ENCODE data around the gene SHBG. TPM values are rescaled to one million over a fixed set of nuclear protein-coding genes. Genes with fewer than 3 reads are reported as not detected.
"Not testable (repeated sequence)": the region's sequence is repeated elsewhere in the genome, so short reads cannot be mapped to it uniquely, and the experiment has no call there.

Gene SHBG
- polyA plus RNA-seq, 2 donors, result 0.14 TPM; not detected in 1

DNA sequence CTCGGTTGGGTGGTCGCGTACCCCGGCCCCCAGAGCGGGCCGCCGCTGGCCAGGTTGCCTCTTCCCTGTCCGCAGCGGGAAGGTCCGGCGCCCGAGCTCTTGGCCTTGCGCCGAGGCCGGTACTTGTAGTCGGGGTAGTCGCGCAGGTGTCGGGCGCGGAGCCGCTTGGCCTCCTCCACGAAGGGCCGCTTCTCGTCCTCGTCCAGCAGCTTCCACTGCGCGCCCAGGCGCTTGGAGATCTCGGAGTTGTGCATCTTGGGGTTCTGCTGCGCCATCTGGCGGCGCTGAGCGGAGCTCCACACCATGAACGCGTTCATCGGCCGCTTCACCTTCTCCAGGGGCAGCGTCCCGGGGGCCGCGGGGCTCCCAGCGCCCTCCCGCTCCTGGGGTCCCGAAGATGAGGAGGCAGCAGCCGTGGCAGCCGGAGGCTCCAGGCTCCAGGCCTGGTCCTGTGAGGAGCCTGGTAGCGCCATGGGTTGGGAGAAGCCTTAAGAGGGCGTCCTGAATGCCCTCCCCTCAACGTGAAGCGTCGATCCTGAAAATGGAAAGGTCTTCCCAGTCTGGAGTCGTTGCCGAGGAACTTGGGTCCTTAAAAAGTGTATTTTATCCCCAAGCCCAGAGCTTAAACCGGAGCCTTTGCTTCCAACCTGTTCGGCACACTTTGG is 40.6 kb upstream of the SHBG start:
- H3K9me3 ChIP-seq (ENCODE audit: control insufficient read depth in 2 of 2, insufficient read depth in 1 of 2, low read depth in 1 of 2, low read length in 1 of 2), result no peaks in the 10 kb centered on the region
- peaks cover 2 to 5% of the 10 kb centered on the region in 2 donors for H3K4me1 ChIP-seq (ENCODE audit: control insufficient read depth in 2 of 2, insufficient read depth in 2 of 2, low read length in 1 of 2)
- H3K36me3 ChIP-seq (ENCODE audit: control insufficient read depth in 2 of 2, insufficient read depth in 2 of 2, low read length in 1 of 2), result peaks cover 12 to 26% of the 10 kb centered on the region in 2 donors
- no peaks in the 10 kb centered on the region for H3K27me3 ChIP-seq (ENCODE audit: control insufficient read depth in 1 of 2, insufficient read depth in 2 of 2, low read length in 2 of 2)
- H3K4me3 ChIP-seq (ENCODE audit: low read depth in 1 of 2, low read length in 2 of 2), result peak overlapping the region; percentile 61 to 72
- H3K27ac ChIP-seq (ENCODE audit: low read depth in 2 of 2, low read length in 1 of 2), result peak overlapping the region; percentile 85 to 97
- 16% methylated on average over 56 of the region's 56 CpGs for WGBS, 2 donors

- peak within 1 kb of the TSS; percentile 61 to 72 for H3K4me3 ChIP-seq (ENCODE audit: low read depth in 1 of 2, low read length in 2 of 2)
- H3K27me3 ChIP-seq (ENCODE audit: control insufficient read depth in 1 of 2, insufficient read depth in 2 of 2, low read length in 2 of 2), result no peaks in the 10 kb centered on the region
- no peaks in the 10 kb centered on the region for H3K9me3 ChIP-seq (ENCODE audit: control insufficient read depth in 2 of 2, insufficient read depth in 1 of 2, low read depth in 1 of 2, low read length in 1 of 2)
- H3K4me1 ChIP-seq (ENCODE audit: control insufficient read depth in 2 of 2, insufficient read depth in 2 of 2, low read length in 1 of 2), result peaks cover 2% of the 10 kb centered on the region in 2 donors
- 39 to 53% methylated on average over 24 of the region's 24 CpGs for WGBS, 2 donors
- peaks cover 12 to 30% of the 10 kb centered on the region in 2 donors for H3K36me3 ChIP-seq (ENCODE audit: control insufficient read depth in 2 of 2, insufficient read depth in 2 of 2, low read length in 1 of 2)
- peak within 1 kb of the TSS; percentile 85 to 97 for H3K27ac ChIP-seq (ENCODE audit: low read depth in 2 of 2, low read length in 1 of 2)
Observed at GRCh38 chr17:7589891-7590691, 39.8 kb upstream of the SHBG start, which contains the start of gene SOX15. TSS of gene SOX15 (minus strand) at chr17:7590094. CDS start at chr17:7589676, 418 bp downstream.

DNA sequence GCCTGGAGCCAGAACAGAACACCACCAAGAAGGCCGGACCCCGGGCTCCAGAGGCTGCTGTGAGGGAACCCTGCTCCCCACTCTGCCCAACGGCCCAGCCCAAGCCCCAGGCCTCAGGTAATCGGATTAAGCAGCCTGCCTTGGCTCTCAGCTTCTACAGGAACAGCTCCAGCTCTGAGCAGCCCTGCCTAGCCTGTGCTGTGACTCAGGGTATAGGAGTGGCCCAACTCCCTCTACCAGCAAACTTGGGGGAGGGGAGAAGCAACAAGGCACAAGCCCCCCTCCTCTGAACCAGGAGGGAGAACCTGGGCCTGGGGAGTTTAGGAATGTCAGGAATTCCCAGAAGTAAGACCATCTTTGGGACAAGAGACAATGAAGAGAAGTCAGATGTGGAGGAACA is 39.2 kb upstream of the SHBG start:
- Histone ChIP-seq H3K27me3 (ENCODE audit: control insufficient read depth in 1 of 2, insufficient read depth in 2 of 2, low read length in 2 of 2) (no peaks in the 10 kb centered on the region), H3K4me1 (ENCODE audit: control insufficient read depth in 2 of 2, insufficient read depth in 2 of 2, low read length in 1 of 2) (peaks cover 2% of the 10 kb centered on the region in 2 donors), H3K9me3 (ENCODE audit: control insufficient read depth in 2 of 2, insufficient read depth in 1 of 2, low read depth in 1 of 2, low read length in 1 of 2) (no peaks in the 10 kb centered on the region), H3K27ac (ENCODE audit: low read depth in 2 of 2, low read length in 1 of 2) (peak overlapping the region; percentile 85 to 93), H3K4me3 (ENCODE audit: low read depth in 1 of 2, low read length in 2 of 2) (no peak overlapping the region), H3K36me3 (ENCODE audit: control insufficient read depth in 2 of 2, insufficient read depth in 2 of 2, low read length in 1 of 2) (peaks cover 12 to 34% of the 10 kb centered on the region in 2 donors)
- 46 to 57% methylated on average over 4 of the region's 4 CpGs for WGBS, 2 donors

DNA sequence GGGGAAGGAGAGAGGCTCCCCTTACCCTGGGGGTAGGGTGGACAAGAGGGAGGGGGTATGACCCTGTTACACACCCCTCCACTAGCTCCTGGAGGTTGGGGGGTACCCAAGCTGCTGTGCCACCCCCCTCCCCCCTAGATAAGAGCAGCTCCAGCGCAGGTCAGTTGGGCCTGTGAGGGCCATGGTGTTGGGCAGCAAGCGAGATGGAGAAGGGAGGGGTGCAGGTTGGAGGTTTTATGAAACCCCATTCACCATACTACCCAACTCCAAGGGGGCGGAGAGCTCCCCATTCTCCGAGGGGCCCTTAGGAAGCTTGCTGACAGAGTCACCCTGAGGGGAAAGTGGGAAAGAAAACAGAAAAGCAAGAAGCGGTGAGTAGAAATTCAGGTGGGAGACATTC is 38.3 kb upstream of the SHBG start:
- H3K27me3 ChIP-seq (ENCODE audit: control insufficient read depth in 1 of 2, insufficient read depth in 2 of 2, low read length in 2 of 2), result no peaks in the 10 kb centered on the region
- H3K4me3 ChIP-seq (ENCODE audit: low read depth in 1 of 2, low read length in 2 of 2), result no peak overlapping the region
- WGBS, 2 donors, result 88 to 92% methylated on average over 5 of the region's 5 CpGs
- H3K36me3 ChIP-seq (ENCODE audit: control insufficient read depth in 2 of 2, insufficient read depth in 2 of 2, low read length in 1 of 2), result peaks cover 12 to 33% of the 10 kb centered on the region in 2 donors
- H3K9me3 ChIP-seq (ENCODE audit: control insufficient read depth in 2 of 2, insufficient read depth in 1 of 2, low read depth in 1 of 2, low read length in 1 of 2), result no peaks in the 10 kb centered on the region
- H3K4me1 ChIP-seq (ENCODE audit: control insufficient read depth in 2 of 2, insufficient read depth in 2 of 2, low read length in 1 of 2), result peaks cover 0 to 2% of the 10 kb centered on the region in 2 donors
- H3K27ac ChIP-seq (ENCODE audit: low read depth in 2 of 2, low read length in 1 of 2), result peak overlapping the region; percentile 85 to 93

DNA sequence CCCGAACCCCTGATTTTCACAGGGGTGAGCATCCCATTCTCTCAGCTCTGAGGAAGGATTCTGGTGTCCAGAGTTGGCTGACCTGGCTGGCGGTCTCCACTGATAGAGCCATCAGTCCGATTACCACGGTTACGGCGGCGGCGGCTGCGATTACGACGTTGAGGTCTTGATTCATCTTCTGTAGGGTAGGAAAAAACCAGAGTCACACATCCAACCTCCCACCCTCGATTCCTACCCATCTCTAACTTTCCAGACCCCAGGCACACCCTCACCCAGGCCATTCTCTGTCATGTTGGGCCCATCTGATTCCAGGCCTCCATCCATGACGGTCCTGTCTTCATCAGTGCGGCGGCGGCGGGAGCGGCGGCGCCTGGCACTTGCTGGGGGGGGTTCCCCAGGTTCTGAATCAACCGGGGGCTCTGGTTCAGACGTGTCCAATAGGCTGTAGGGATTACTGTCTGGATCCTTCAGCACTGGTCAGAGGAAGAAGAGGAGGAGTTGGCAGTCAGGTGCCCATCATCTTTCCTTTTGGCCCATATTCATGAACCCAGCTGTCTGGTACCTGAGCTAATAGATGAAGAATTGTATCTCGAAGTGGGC is 37.4 kb upstream of the SHBG start:
- 90 to 91% methylated on average over 23 of the region's 23 CpGs for WGBS, 2 donors
- no peak overlapping the region for H3K4me3 ChIP-seq (ENCODE audit: low read depth in 1 of 2, low read length in 2 of 2)
- H3K27ac ChIP-seq (ENCODE audit: low read depth in 2 of 2, low read length in 1 of 2), result no peak overlapping the region
- H3K9me3 ChIP-seq (ENCODE audit: control insufficient read depth in 2 of 2, insufficient read depth in 1 of 2, low read depth in 1 of 2, low read length in 1 of 2), result no peaks in the 10 kb centered on the region
- H3K36me3 ChIP-seq (ENCODE audit: control insufficient read depth in 2 of 2, insufficient read depth in 2 of 2, low read length in 1 of 2), result peaks cover 12 to 33% of the 10 kb centered on the region in 2 donors
- no peaks in the 10 kb centered on the region for H3K4me1 ChIP-seq (ENCODE audit: control insufficient read depth in 2 of 2, insufficient read depth in 2 of 2, low read length in 1 of 2)
- no peaks in the 10 kb centered on the region for H3K27me3 ChIP-seq (ENCODE audit: control insufficient read depth in 1 of 2, insufficient read depth in 2 of 2, low read length in 2 of 2)

GRCh38 chr17:7593296-7593695 is 36.6 kb upstream of the SHBG start:
- H3K4me3 ChIP-seq (ENCODE audit: low read depth in 1 of 2, low read length in 2 of 2), result no peak overlapping the region
- 83 to 91% methylated on average over 12 of the region's 12 CpGs for WGBS, 2 donors
- peaks cover 12 to 33% of the 10 kb centered on the region in 2 donors for H3K36me3 ChIP-seq (ENCODE audit: control insufficient read depth in 2 of 2, insufficient read depth in 2 of 2, low read length in 1 of 2)
- H3K4me1 ChIP-seq (ENCODE audit: control insufficient read depth in 2 of 2, insufficient read depth in 2 of 2, low read length in 1 of 2), result no peaks in the 10 kb centered on the region
- no peak overlapping the region for H3K27ac ChIP-seq (ENCODE audit: low read depth in 2 of 2, low read length in 1 of 2)
- H3K27me3 ChIP-seq (ENCODE audit: control insufficient read depth in 1 of 2, insufficient read depth in 2 of 2, low read length in 2 of 2), result no peaks in the 10 kb centered on the region
- H3K9me3 ChIP-seq (ENCODE audit: control insufficient read depth in 2 of 2, insufficient read depth in 1 of 2, low read depth in 1 of 2, low read length in 1 of 2), result no peaks in the 10 kb centered on the region

DNA sequence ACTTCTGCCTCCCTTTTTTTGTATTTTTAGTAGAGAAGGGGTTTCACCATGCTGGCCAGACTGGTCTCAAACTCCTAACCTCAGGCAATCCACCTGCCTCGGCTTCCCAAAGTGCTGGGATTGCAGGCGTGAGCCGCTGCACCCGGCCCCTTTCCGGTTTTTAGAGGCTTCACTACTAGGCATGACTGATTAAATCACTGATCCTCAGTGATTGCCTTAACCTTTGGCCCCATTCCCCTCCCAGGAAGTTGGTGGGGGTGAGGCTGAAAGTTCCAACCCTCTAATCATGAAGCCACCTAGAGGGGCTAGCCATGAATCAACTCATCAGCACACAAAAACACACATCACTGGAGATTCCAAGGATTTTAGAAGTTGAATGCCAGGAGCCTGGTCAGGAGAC is 32.4 kb upstream of the SHBG start:
- H3K27me3 ChIP-seq (ENCODE audit: control insufficient read depth in 1 of 2, insufficient read depth in 2 of 2, low read length in 2 of 2); H3K9me3 ChIP-seq (ENCODE audit: control insufficient read depth in 2 of 2, insufficient read depth in 1 of 2, low read depth in 1 of 2, low read length in 1 of 2); H3K4me1 ChIP-seq (ENCODE audit: control insufficient read depth in 2 of 2, insufficient read depth in 2 of 2, low read length in 1 of 2); H3K27ac ChIP-seq (ENCODE audit: low read depth in 2 of 2, low read length in 1 of 2); H3K4me3 ChIP-seq (ENCODE audit: low read depth in 1 of 2, low read length in 2 of 2): not testable (repeated sequence)
- 84 to 86% methylated on average over 5 of the region's 5 CpGs for WGBS, 2 donors
- peaks cover 5 to 43% of the 10 kb centered on the region in 2 donors for H3K36me3 ChIP-seq (ENCODE audit: control insufficient read depth in 2 of 2, insufficient read depth in 2 of 2, low read length in 1 of 2)

DNA sequence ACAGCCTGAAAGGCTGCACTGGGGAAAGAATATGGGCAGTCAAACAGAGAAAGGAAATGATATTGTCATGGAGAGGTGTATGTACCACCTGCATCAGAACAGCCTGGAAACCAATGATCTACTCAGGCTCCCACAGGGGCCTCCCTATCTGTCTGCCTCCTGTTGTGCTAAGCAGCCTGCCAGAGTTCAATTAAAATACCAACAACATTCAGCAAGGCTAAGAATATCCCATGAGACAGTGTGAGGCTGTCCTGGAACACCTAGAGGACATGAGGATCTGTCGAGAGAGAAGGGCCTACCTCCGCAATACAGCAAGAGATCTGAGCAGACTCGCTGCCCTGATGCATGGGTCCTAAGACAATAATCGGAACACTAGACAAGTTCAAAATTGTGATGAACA is 23.7 kb upstream of the SHBG start:
- Histone ChIP-seq H3K4me3 (ENCODE audit: low read depth in 1 of 2, low read length in 2 of 2) (no peak overlapping the region), H3K9me3 (ENCODE audit: control insufficient read depth in 2 of 2, insufficient read depth in 1 of 2, low read depth in 1 of 2, low read length in 1 of 2) (no peaks in the 10 kb centered on the region), H3K4me1 (ENCODE audit: control insufficient read depth in 2 of 2, insufficient read depth in 2 of 2, low read length in 1 of 2) (no peaks in the 10 kb centered on the region), H3K36me3 (ENCODE audit: control insufficient read depth in 2 of 2, insufficient read depth in 2 of 2, low read length in 1 of 2) (peaks cover 8 to 19% of the 10 kb centered on the region in 2 donors), H3K27ac (ENCODE audit: low read depth in 2 of 2, low read length in 1 of 2) (no peak overlapping the region), H3K27me3 (ENCODE audit: control insufficient read depth in 1 of 2, insufficient read depth in 2 of 2, low read length in 2 of 2) (no peaks in the 10 kb centered on the region)
- 94 to 97% methylated on average over 4 of the region's 4 CpGs for WGBS, 2 donors

DNA sequence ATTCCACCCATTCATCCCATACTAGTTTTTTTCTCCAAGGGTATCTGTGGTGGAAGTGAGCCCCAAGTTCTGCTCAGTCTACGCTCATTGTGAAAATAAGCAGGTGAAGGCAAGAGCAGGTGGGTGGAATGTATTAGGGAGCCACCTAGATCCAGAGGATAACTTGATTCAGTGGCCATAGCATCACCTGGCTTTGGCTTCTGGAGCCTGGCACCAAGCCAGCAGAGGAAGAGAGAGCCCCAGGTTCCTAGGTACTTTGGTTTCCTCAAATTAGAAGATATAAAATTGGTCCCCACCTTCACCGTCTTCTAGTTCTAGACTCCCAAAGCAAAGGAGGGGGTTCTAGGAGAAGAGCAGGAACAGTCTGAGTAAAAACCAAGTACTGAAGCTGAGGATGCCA is 19.3 kb upstream of the SHBG start:
- peaks cover 2 to 3% of the 10 kb centered on the region in 2 donors for H3K36me3 ChIP-seq (ENCODE audit: control insufficient read depth in 2 of 2, insufficient read depth in 2 of 2, low read length in 1 of 2)
- WGBS, 2 donors, result 97 to 100% methylated on average over 2 of the region's 2 CpGs
- no peaks in the 10 kb centered on the region for H3K27me3 ChIP-seq (ENCODE audit: control insufficient read depth in 1 of 2, insufficient read depth in 2 of 2, low read length in 2 of 2)
- H3K4me1 ChIP-seq (ENCODE audit: control insufficient read depth in 2 of 2, insufficient read depth in 2 of 2, low read length in 1 of 2), result no peaks in the 10 kb centered on the region
- H3K4me3 ChIP-seq (ENCODE audit: low read depth in 1 of 2, low read length in 2 of 2), result no peak overlapping the region
- H3K27ac ChIP-seq (ENCODE audit: low read depth in 2 of 2, low read length in 1 of 2), result no peak overlapping the region
- H3K9me3 ChIP-seq (ENCODE audit: control insufficient read depth in 2 of 2, insufficient read depth in 1 of 2, low read depth in 1 of 2, low read length in 1 of 2), result no peaks in the 10 kb centered on the region
